ENCODE results near the gene PTH2. TPM values are rescaled to one million over a fixed set of nuclear protein-coding genes. Genes with fewer than 3 reads are reported as not detected.
"Not testable (repeated sequence)": the region's sequence is repeated elsewhere in the genome, so short reads cannot be mapped to it uniquely, and the experiment has no call there.

PTH2 gene
- total and polyA plus RNA-seq, 4 donors = not detected

GRCh38 chr19:49390131-49390928, 32.9 kb downstream of the PTH2 start:
- Histone ChIP-seq H3K27me3 (ENCODE audit: control insufficient read depth, insufficient read depth, low read length) (peaks cover 13% of the 10 kb centered on the region), H3K4me1 (ENCODE audit: control insufficient read depth, insufficient read depth, low read length) (peaks cover 4% of the 10 kb centered on the region), H3K36me3 (ENCODE audit: control insufficient read depth, insufficient read depth, low read length) (no peaks in the 10 kb centered on the region), H3K9me3 (ENCODE audit: control insufficient read depth, insufficient read depth, low read length) (no peaks in the 10 kb centered on the region), H3K4me3 (ENCODE audit: low read depth, low read length) (no peak overlapping the region), H3K27ac (ENCODE audit: low read depth, low read length) (no peak overlapping the region)
- no peak for DNase-seq (ENCODE audit: low read depth in 4 of 6, low spot score in 6 of 6)
- WGBS (ENCODE audit: insufficient coverage) = 73% methylated on average over 20 of the region's 26 CpGs

DNA sequence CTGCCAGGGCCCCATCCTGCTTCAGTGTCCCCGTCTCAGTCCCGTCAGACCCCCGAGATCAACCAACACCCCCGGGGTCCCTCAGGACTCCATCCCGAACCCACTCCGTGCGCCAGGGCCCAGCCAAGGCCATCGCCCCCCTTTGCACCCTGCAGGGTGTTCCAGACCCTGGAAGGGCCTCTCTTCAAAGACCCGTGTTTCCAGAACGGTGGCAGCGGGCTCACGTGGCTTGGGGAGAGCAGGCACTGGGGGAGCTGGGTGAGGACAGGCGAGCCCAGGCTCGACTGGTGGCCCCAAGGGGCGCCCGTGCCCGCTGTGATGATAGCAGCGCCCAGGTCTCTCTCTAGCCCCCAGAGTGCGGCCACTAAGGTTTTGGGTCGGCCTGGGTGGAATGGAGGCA, 33.8 kb downstream of the PTH2 start:
- H3K4me1 ChIP-seq (ENCODE audit: control insufficient read depth, insufficient read depth, low read length) = peaks cover 4% of the 10 kb centered on the region
- no peak overlapping the region for H3K27ac ChIP-seq (ENCODE audit: low read depth, low read length)
- H3K9me3 ChIP-seq (ENCODE audit: control insufficient read depth, insufficient read depth, low read length) = no peaks in the 10 kb centered on the region
- no peak overlapping the region for H3K4me3 ChIP-seq (ENCODE audit: low read depth, low read length)
- no peaks in the 10 kb centered on the region for H3K36me3 ChIP-seq (ENCODE audit: control insufficient read depth, insufficient read depth, low read length)
- WGBS (ENCODE audit: insufficient coverage) = 91% methylated on average over 20 of the region's 20 CpGs
- peaks cover 8% of the 10 kb centered on the region for H3K27me3 ChIP-seq (ENCODE audit: control insufficient read depth, insufficient read depth, low read length)
- DNase-seq (ENCODE audit: low read depth in 4 of 6, low spot score in 6 of 6) = no peak

DNA sequence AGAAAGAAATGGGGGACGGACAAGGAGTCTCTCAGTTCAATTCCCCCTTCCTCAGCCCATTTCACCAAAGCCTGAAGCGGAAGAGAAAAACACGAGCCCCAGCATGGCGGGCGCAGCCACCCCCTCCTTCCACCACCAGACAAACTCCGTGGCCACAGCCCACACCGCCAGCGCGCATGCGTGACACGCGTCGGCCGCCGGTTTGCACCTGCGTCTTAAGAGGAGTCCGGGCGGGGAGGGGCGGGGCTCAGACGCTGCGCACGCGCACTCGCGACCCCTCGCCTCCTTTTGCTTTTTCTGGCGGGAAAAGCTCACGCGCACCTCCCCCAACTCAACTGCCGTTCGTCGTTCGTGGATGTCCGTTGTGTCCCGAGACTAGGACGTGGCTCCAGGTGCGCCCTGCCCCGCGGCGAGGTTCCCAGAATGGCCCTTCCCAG, 35.3 kb downstream of the PTH2 start, which contains the start of gene KASH5:
Gene KASH5, plus strand, starts transcription at position 314 of the 437 bp plus-strand sequence. CDS start 2,635 bp downstream, outside the sequence.
- H3K36me3 ChIP-seq (ENCODE audit: control insufficient read depth, insufficient read depth, low read length) = no peaks in the 10 kb centered on the region
- peaks cover 2% of the 10 kb centered on the region for H3K27me3 ChIP-seq (ENCODE audit: control insufficient read depth, insufficient read depth, low read length)
- no peak within 1 kb of the TSS for H3K4me3 ChIP-seq (ENCODE audit: low read depth, low read length)
- no peak within 1 kb of the TSS for H3K27ac ChIP-seq (ENCODE audit: low read depth, low read length)
- no peaks in the 10 kb centered on the region for H3K9me3 ChIP-seq (ENCODE audit: control insufficient read depth, insufficient read depth, low read length)
- H3K4me1 ChIP-seq (ENCODE audit: control insufficient read depth, insufficient read depth, low read length) = peaks cover 4% of the 10 kb centered on the region
- 55% methylated on average over 36 of the region's 40 CpGs for WGBS (ENCODE audit: insufficient coverage)
- DNase-seq (ENCODE audit: low read depth in 4 of 6, low spot score in 6 of 6) = peak in 2 of 6 donors; percentile 41 to 63

DNA sequence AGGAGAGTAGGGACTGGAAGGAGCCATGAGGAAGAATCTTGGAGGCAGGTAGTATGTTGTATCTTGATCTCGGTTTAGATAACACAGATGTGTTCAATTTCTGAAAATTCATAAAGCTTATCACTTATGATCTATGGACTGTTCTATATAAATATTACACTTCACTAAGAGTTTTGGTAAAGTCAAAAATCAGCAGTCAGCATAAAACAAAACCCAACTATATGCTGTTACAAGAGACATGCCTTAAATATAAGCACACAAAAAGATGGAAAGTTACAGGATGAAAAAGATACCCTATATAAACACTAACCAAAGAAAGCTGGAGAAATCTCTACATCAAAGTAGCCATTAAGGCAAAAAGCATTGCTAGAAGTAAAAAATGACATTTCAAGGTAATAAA, 39.6 kb downstream of the PTH2 start:
- no peak overlapping the region for H3K4me3 ChIP-seq (ENCODE audit: low read depth, low read length)
- H3K27ac ChIP-seq (ENCODE audit: low read depth, low read length) = no peak overlapping the region
- no CpG with 5 or more reads among the region's 1 CpG for WGBS (ENCODE audit: insufficient coverage)
- no peak for DNase-seq (ENCODE audit: low read depth in 4 of 6, low spot score in 6 of 6)
- no peaks in the 10 kb centered on the region for H3K36me3 ChIP-seq (ENCODE audit: control insufficient read depth, insufficient read depth, low read length)
- peaks cover 4% of the 10 kb centered on the region for H3K4me1 ChIP-seq (ENCODE audit: control insufficient read depth, insufficient read depth, low read length)
- no peaks in the 10 kb centered on the region for H3K9me3 ChIP-seq (ENCODE audit: control insufficient read depth, insufficient read depth, low read length)
- peaks cover 2% of the 10 kb centered on the region for H3K27me3 ChIP-seq (ENCODE audit: control insufficient read depth, insufficient read depth, low read length)

DNA sequence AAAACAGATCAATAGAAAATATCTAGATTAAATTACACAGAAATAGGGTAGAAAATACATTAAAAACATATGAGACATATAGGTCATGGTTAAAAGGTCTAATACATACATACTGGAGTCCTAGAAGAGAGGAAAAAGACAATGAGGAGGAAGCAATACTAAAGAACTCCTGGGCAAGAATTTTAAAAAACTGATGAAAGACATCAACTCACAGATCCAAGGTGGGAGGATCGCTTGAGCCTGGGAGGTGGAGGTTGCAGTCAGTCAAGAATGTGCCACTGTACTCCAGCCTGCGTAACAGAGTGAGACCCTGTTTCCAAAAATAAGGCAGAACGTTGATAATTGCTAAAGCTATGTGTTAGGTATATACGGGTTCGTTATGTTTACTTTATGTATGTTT, 40.6 kb downstream of the PTH2 start:
- 100% methylated on average over 1 of the region's 5 CpGs for WGBS (ENCODE audit: insufficient coverage)
- Histone ChIP-seq H3K27me3 (ENCODE audit: control insufficient read depth, insufficient read depth, low read length) (no peaks in the 10 kb centered on the region), H3K9me3 (ENCODE audit: control insufficient read depth, insufficient read depth, low read length) (no peaks in the 10 kb centered on the region), H3K4me3 (ENCODE audit: low read depth, low read length) (no peak overlapping the region), H3K27ac (ENCODE audit: low read depth, low read length) (no peak overlapping the region), H3K4me1 (ENCODE audit: control insufficient read depth, insufficient read depth, low read length) (no peaks in the 10 kb centered on the region), H3K36me3 (ENCODE audit: control insufficient read depth, insufficient read depth, low read length) (no peaks in the 10 kb centered on the region)
- no peak for DNase-seq (ENCODE audit: low read depth in 4 of 6, low spot score in 6 of 6)

GRCh38 chr19:49380391-49380790, 42.9 kb downstream of the PTH2 start:
- WGBS (ENCODE audit: insufficient coverage) = 83% methylated on average over 1 of the region's 3 CpGs
- no peaks in the 10 kb centered on the region for H3K4me1 ChIP-seq (ENCODE audit: control insufficient read depth, insufficient read depth, low read length)
- no peak overlapping the region for H3K27ac ChIP-seq (ENCODE audit: low read depth, low read length)
- no peak overlapping the region for H3K4me3 ChIP-seq (ENCODE audit: low read depth, low read length)
- no peak for DNase-seq (ENCODE audit: low read depth in 4 of 6, low spot score in 6 of 6)
- H3K36me3 ChIP-seq (ENCODE audit: control insufficient read depth, insufficient read depth, low read length) = no peaks in the 10 kb centered on the region
- H3K27me3 ChIP-seq (ENCODE audit: control insufficient read depth, insufficient read depth, low read length) = no peaks in the 10 kb centered on the region
- no peaks in the 10 kb centered on the region for H3K9me3 ChIP-seq (ENCODE audit: control insufficient read depth, insufficient read depth, low read length)

GRCh38 chr19:49378512-49378911, 44.7 kb downstream of the PTH2 start:
- Histone ChIP-seq H3K4me3 (ENCODE audit: low read depth, low read length) (no peak overlapping the region), H3K4me1 (ENCODE audit: control insufficient read depth, insufficient read depth, low read length) (no peaks in the 10 kb centered on the region), H3K27ac (ENCODE audit: low read depth, low read length) (no peak overlapping the region), H3K9me3 (ENCODE audit: control insufficient read depth, insufficient read depth, low read length) (no peaks in the 10 kb centered on the region), H3K27me3 (ENCODE audit: control insufficient read depth, insufficient read depth, low read length) (no peaks in the 10 kb centered on the region), H3K36me3 (ENCODE audit: control insufficient read depth, insufficient read depth, low read length) (no peaks in the 10 kb centered on the region)
- 70% methylated on average over 2 of the region's 3 CpGs for WGBS (ENCODE audit: insufficient coverage)
- no peak for DNase-seq (ENCODE audit: low read depth in 4 of 6, low spot score in 6 of 6)

DNA sequence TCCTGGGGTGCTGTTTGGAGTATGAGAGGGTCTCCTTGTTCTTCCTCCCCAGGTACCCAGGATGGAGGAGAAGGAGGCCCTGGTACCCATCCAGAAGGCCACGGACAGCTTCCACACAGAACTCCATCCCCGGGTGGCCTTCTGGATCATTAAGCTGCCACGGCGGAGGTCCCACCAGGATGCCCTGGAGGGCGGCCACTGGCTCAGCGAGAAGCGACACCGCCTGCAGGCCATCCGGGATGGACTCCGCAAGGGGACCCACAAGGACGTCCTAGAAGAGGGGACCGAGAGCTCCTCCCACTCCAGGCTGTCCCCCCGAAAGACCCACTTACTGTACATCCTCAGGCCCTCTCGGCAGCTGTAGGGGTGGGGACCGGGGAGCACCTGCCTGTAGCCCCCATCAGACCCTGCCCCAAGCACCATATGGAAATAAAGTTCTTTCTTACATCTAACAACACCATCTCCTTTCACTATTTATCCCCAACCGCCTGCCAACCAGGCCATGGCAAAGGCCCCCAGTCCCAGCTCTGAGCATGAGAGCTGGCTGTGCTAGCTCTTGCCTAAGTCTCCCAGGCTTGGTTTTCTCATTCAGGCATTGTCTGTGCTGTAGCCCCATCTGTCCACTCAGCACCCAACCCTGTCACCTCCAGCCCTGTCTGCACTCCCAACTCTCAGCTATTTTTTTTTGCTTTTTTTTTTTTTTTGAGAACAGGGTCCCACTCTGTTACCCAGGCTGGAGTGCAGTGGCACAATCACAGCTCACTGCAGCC, 48.4 kb downstream of the PTH2 start:
- DNase-seq (ENCODE audit: low read depth in 4 of 6, low spot score in 6 of 6) = no peak
- H3K4me1 ChIP-seq (ENCODE audit: control insufficient read depth, insufficient read depth, low read length) = no peaks in the 10 kb centered on the region
- 87% methylated on average over 15 of the region's 16 CpGs for whole genome bisulfite sequencing (ENCODE audit: insufficient coverage)

GRCh38 chr19:49373174-49373573, 50.1 kb downstream of the PTH2 start:
- DNase-seq (ENCODE audit: low read depth in 4 of 6, low spot score in 6 of 6); H3K4me1 ChIP-seq (ENCODE audit: control insufficient read depth, insufficient read depth, low read length); H3K27me3 ChIP-seq (ENCODE audit: control insufficient read depth, insufficient read depth, low read length); H3K36me3 ChIP-seq (ENCODE audit: control insufficient read depth, insufficient read depth, low read length); H3K27ac ChIP-seq (ENCODE audit: low read depth, low read length); H3K4me3 ChIP-seq (ENCODE audit: low read depth, low read length); H3K9me3 ChIP-seq (ENCODE audit: control insufficient read depth, insufficient read depth, low read length): not testable (repeated sequence)
- WGBS (ENCODE audit: insufficient coverage) = 90% methylated on average over 2 of the region's 3 CpGs

More for the DNA sequence above, 48.4 kb downstream of the PTH2 start:
- no peaks in the 10 kb centered on the region for H3K36me3 ChIP-seq (ENCODE audit: control insufficient read depth, insufficient read depth, low read length)
- peaks cover 2% of the 10 kb centered on the region for H3K9me3 ChIP-seq (ENCODE audit: control insufficient read depth, insufficient read depth, low read length)
- H3K27me3 ChIP-seq (ENCODE audit: control insufficient read depth, insufficient read depth, low read length) = no peaks in the 10 kb centered on the region
- no peak overlapping the region for H3K27ac ChIP-seq (ENCODE audit: low read depth, low read length)
- H3K4me3 ChIP-seq (ENCODE audit: low read depth, low read length) = no peak overlapping the region
